Parathyroid adenoma (tissue), 2 donors: ENCODE measurements around the gene SRD5A3.

Experiments
- H2AFZ ChIP-seq: fragments of 300-600 bp; sonication (generic); one replicate; pipeline ENCODE4 v1.7.0; 2017; ENCODE audit warnings: antibody characterized with exemption, mild to moderate bottlenecking
- H3K27ac ChIP-seq: fragments of 300-600 bp; sonication (generic); one replicate; pipeline ENCODE4 v1.7.0; 2017
- H3K27me3 ChIP-seq: fragments of 300-600 bp; sonication (generic); one replicate; pipeline ENCODE4 v1.7.0; 2017; ENCODE audit warnings: low read length; ENCODE audit not compliant: control insufficient read depth, insufficient read depth
- H3K36me3 ChIP-seq: fragments of 300-600 bp; sonication (generic); one replicate; pipeline ENCODE4 v1.7.0; 2017; ENCODE audit warnings: low read length; ENCODE audit not compliant: control insufficient read depth, insufficient read depth
- H3K4me1 ChIP-seq: fragments of 300-600 bp; sonication (generic); one replicate; pipeline ENCODE4 v1.7.0; 2017; ENCODE audit warnings: control low read depth
- H3K4me2 ChIP-seq: fragments of 300-600 bp; sonication (generic); one replicate; pipeline ENCODE4 v1.7.0; 2017; ENCODE audit warnings: low read length
- H3K4me3 ChIP-seq: fragments of 300-600 bp; sonication (generic); one replicate; pipeline ENCODE4 v1.7.0; 2017; ENCODE audit warnings: low read depth, low read length
- H3K79me2 ChIP-seq: fragments of 300-600 bp; sonication (generic); one replicate; pipeline ENCODE4 v1.7.0; 2017; ENCODE audit warnings: control low read depth
- H3K9ac ChIP-seq: fragments of 300-600 bp; sonication (generic); one replicate; pipeline ENCODE4 v1.7.0; 2017; ENCODE audit warnings: mild to moderate bottlenecking
- H3K9me3 ChIP-seq: fragments of 300-600 bp; sonication (generic); one replicate; pipeline ENCODE4 v1.7.0; 2017; ENCODE audit warnings: low read length; ENCODE audit not compliant: control insufficient read depth
- TF ChIP-seq, protein P1 (sequence below): fragments of 300-600 bp; sonication (generic); IDR thresholded peaks from one replicate; pipeline ENCODE4 v1.7.0; 2017; ENCODE audit warnings: antibody characterized with exemption, mild to moderate bottlenecking
- donor health status: primary hyperparathyroidism.

The SRD5A3 gene

DNA sequence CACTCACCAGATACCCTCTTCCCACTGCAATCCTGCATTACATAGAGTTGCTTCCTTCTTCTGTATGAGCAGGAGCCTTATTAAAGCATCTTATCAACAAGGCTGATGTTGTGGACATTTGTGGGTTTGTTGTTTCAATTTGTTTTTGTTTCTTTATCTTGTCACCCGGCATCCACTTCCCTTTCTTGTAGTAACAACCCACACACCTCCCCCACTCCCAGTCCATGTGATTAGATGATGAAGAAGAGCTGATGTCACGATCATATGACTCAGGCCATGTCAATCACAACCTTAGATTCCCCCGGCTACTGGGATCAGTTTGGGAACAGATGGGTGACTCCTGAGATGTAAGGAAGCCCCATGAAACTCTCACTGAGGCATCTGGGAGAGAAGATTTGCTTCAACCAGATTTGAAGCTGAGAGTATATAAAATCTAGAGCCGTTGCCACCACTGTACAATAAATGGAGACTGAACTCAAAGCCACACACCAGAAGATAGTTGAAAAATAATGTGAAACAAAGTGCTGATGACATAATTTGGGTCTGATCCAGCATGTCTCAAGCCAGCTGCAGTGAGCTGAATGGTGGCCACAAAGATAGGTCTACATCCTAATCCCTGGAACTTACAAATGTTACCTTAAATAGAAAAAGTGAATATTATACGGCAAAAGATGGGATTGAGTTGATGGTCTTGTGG lies 34.1 kb upstream of the SRD5A3 start:
- no peak overlapping the region for H3K27ac ChIP-seq
- TF ChIP-seq, protein P1, sequence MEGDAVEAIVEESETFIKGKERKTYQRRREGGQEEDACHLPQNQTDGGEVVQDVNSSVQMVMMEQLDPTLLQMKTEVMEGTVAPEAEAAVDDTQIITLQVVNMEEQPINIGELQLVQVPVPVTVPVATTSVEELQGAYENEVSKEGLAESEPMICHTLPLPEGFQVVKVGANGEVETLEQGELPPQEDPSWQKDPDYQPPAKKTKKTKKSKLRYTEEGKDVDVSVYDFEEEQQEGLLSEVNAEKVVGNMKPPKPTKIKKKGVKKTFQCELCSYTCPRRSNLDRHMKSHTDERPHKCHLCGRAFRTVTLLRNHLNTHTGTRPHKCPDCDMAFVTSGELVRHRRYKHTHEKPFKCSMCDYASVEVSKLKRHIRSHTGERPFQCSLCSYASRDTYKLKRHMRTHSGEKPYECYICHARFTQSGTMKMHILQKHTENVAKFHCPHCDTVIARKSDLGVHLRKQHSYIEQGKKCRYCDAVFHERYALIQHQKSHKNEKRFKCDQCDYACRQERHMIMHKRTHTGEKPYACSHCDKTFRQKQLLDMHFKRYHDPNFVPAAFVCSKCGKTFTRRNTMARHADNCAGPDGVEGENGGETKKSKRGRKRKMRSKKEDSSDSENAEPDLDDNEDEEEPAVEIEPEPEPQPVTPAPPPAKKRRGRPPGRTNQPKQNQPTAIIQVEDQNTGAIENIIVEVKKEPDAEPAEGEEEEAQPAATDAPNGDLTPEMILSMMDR = no peak
- no peak overlapping the region for H3K4me2 ChIP-seq
- H3K4me3 ChIP-seq = no peak overlapping the region
- H3K4me1 ChIP-seq = no peaks in the 10 kb centered on the region
- no peaks in the 10 kb centered on the region for H3K9me3 ChIP-seq
- H3K36me3 ChIP-seq = no peaks in the 10 kb centered on the region
- no peak overlapping the region for H2AFZ ChIP-seq
- no peaks in the 10 kb centered on the region for H3K79me2 ChIP-seq
- H3K27me3 ChIP-seq = no peaks in the 10 kb centered on the region
- no peak overlapping the region for H3K9ac ChIP-seq

GRCh38 chr4:55312489-55313101 lies 33.4 kb upstream of the SRD5A3 start:
- Histone ChIP-seq H3K4me3 (no peak overlapping the region), H3K27ac (no peak overlapping the region), H3K9me3 (no peaks in the 10 kb centered on the region), H3K27me3 (no peaks in the 10 kb centered on the region), H2AFZ (no peak overlapping the region), H3K9ac (no peak overlapping the region), H3K4me2 (no peak overlapping the region), H3K4me1 (no peaks in the 10 kb centered on the region), H3K36me3 (no peaks in the 10 kb centered on the region), H3K79me2 (no peaks in the 10 kb centered on the region)
- TF ChIP-seq, protein P1 = peak; percentile 28

DNA sequence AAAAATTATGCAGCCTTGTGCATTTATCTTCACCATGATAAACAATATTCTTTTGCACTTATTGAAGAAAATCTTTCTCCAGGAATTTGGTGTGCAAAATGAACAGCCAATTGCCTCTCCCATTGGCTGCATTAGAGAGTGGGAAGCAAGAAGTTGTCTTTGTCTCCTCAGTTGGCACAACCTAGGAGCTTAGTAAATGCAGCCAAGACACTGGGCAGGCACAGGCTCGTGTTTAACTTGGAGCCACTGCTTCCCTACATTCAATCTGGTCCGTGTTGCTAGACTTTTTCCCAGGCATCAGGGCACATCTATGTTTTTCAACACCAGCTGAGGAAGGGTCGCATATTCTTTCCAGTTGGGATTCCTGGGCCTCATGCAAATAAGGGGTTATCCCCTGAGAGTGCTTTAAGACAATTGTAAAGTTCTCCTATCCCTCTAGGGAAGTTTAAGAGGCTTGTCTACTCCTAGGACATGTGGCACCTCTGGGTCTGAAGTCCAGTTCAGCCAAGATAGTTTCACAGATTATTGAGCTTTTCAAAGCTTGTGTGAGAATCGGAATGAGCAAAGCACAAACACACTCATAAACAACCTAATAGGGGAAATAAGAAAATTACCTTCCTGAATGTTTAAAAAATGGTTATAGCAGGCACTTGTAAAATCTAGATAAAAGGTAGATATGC lies 31.8 kb upstream of the SRD5A3 start:
- Histone ChIP-seq H2AFZ (no peak overlapping the region), H3K9ac (no peak overlapping the region), H3K4me3 (no peak overlapping the region), H3K27ac (no peak overlapping the region), H3K79me2 (no peaks in the 10 kb centered on the region), H3K4me2 (no peak overlapping the region), H3K9me3 (no peaks in the 10 kb centered on the region), H3K36me3 (no peaks in the 10 kb centered on the region), H3K27me3 (no peaks in the 10 kb centered on the region), H3K4me1 (no peaks in the 10 kb centered on the region)
- TF ChIP-seq, protein P1 = no peak

DNA sequence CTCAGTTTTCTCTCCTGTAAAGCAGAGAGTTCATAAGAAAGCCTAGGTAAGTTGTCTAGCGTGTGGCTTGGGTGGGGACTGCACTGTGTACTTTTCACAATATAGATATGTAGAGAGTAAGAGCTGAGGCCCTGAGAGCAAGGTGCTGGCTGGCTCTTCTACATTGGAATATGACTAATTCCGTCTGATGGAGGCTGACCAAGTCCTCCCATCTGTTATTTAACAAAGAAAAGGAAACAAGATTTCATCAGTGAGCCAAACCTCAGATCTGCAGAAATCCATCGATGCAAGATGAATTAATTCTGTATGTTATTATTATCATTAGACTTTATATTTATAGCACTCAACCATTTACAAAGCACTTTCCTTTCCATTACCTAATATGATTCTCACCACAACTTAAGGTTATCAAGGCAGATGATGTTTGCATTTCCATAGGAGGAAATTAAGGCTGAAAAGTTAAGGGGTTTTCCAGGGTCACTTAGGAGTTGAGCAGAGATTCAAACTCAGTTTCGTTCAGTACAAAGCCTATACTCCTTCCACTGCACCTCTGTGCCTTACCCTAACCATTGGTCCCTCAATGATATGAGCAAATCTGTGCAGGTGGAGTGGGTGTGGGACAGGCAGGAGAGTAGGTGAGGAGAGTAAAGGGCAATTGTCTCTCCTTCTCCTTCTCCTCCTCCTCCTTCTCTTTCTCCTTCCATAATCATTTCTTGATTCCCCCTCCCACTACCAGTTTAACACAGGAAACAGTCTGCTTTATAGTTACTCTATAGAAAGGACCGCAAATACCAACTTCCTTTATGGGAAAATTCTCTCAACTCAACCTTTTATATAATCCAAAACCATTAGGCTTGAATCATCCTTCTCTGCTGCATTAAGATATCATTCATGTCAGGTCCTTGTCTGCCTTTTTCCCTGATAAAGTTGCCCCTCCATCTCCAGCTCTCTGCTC lies 27.6 kb upstream of the SRD5A3 start:
- H3K27ac ChIP-seq = no peak overlapping the region
- no peak overlapping the region for H3K4me2 ChIP-seq
- no peaks in the 10 kb centered on the region for H3K27me3 ChIP-seq
- no peak overlapping the region for H3K9ac ChIP-seq
- H3K4me1 ChIP-seq = no peaks in the 10 kb centered on the region
- H3K79me2 ChIP-seq = no peaks in the 10 kb centered on the region
- H3K36me3 ChIP-seq = no peaks in the 10 kb centered on the region
- H2AFZ ChIP-seq = peak overlapping the region; percentile 22
- H3K9me3 ChIP-seq = no peaks in the 10 kb centered on the region
- TF ChIP-seq, protein P1 = no peak
- no peak overlapping the region for H3K4me3 ChIP-seq
